Measurements from ENCODE around the gene CDC42EP3. TPM values are rescaled to one million over a fixed set of nuclear protein-coding genes. Genes with fewer than 3 reads are reported as not detected.

Gene CDC42EP3
- total and polyA plus RNA-seq, 2 experiments from 2014 or later, result 19.3 to 33.0 TPM

DNA sequence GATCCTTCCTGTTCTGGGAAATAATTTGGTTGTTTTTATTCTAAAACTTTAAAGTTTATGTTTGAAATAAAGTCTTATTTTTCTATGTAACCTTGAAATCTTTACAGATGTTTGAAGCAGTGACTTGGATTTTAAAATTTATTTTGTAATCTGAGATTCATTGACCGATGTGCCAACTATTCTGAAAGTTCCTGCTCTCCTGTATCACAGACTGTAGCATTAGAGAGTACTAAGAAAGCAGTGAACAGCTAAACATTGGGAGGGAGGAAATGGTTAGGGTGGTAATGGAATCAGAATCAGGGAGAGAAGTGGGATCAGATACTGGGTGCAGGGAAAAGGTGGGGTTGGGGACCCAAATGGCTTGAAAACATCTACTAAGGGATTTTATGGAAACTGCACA lies 69.9 kb downstream of the CDC42EP3 start:
- H3K4me3 ChIP-seq, result no peak overlapping the region
- whole genome bisulfite sequencing (ENCODE audit: low lambda C conversion rate, missing lambda C conversion rate), result 70% methylated on average over 1 of the region's 1 CpG
- H3K27ac ChIP-seq, result no peak overlapping the region
- no peaks in the 10 kb centered on the region for H3K27me3 ChIP-seq
- no peak for DNase-seq (ENCODE audit: low spot score)
- no peaks in the 10 kb centered on the region for H3K36me3 ChIP-seq (replicated peaks; ENCODE audit: insufficient read depth, low read depth)
- no peaks in the 10 kb centered on the region for H3K9me2 ChIP-seq (replicated peaks; ENCODE audit: insufficient read depth)
- H2AFZ ChIP-seq, result no peak overlapping the region
- no peaks in the 10 kb centered on the region for H3K9me3 ChIP-seq (ENCODE audit: low read depth)
- H3K79me2 ChIP-seq, result no peaks in the 10 kb centered on the region
- H4K20me1 ChIP-seq (ENCODE audit: insufficient read depth, poor library complexity, severe bottlenecking), result no peaks in the 10 kb centered on the region
- TF ChIP-seq EZH2phosphoT487 (IDR thresholded peaks at IDR 0.05; ENCODE audit: low read depth, severe bottlenecking, unreplicated experiment), result no peak
- TF ChIP-seq EZH2 (IDR thresholded peaks at IDR 0.05; ENCODE audit: borderline replicate concordance), result no peak
- TF ChIP-seq, protein P1, sequence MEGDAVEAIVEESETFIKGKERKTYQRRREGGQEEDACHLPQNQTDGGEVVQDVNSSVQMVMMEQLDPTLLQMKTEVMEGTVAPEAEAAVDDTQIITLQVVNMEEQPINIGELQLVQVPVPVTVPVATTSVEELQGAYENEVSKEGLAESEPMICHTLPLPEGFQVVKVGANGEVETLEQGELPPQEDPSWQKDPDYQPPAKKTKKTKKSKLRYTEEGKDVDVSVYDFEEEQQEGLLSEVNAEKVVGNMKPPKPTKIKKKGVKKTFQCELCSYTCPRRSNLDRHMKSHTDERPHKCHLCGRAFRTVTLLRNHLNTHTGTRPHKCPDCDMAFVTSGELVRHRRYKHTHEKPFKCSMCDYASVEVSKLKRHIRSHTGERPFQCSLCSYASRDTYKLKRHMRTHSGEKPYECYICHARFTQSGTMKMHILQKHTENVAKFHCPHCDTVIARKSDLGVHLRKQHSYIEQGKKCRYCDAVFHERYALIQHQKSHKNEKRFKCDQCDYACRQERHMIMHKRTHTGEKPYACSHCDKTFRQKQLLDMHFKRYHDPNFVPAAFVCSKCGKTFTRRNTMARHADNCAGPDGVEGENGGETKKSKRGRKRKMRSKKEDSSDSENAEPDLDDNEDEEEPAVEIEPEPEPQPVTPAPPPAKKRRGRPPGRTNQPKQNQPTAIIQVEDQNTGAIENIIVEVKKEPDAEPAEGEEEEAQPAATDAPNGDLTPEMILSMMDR (IDR thresholded peaks at IDR 0.05; ENCODE audit: poor library complexity), result no peak
- H3K4me1 ChIP-seq (ENCODE audit: insufficient read depth), result no peaks in the 10 kb centered on the region
- H3K4me2 ChIP-seq, result no peak overlapping the region

DNA sequence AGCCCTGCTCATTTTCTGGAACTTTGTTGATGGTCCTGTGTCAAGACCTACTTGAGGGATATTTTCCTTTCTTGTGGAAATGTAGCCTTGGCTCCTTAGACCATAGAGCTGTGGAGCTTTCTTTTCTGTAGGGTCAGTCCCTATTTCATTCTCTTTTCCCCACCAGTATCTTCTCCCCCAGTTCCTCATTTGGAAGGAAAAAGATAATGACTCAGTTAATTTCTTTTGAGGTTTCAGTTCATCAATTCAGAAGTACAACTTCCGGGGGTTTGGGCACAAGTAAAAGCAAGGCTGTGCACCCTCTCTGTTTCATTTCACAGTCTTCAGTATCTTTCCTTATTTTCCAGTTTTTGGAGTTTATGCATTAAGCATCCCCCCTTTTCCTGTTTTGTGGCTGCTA lies 70.7 kb downstream of the CDC42EP3 start:
- Histone ChIP-seq H3K4me1 (ENCODE audit: insufficient read depth) (no peaks in the 10 kb centered on the region), H2AFZ (no peak overlapping the region), H3K27me3 (no peaks in the 10 kb centered on the region), H3K9me2 (replicated peaks; ENCODE audit: insufficient read depth) (no peaks in the 10 kb centered on the region), H4K20me1 (ENCODE audit: insufficient read depth, poor library complexity, severe bottlenecking) (no peaks in the 10 kb centered on the region), H3K4me2 (no peak overlapping the region), H3K27ac (no peak overlapping the region), H3K4me3 (no peak overlapping the region), H3K79me2 (no peaks in the 10 kb centered on the region), H3K36me3 (replicated peaks; ENCODE audit: insufficient read depth, low read depth) (no peaks in the 10 kb centered on the region), H3K9me3 (ENCODE audit: low read depth) (no peaks in the 10 kb centered on the region)
- WGBS (ENCODE audit: low lambda C conversion rate, missing lambda C conversion rate), result 95% methylated on average over 1 of the region's 1 CpG
- TF ChIP-seq EZH2phosphoT487 (IDR thresholded peaks at IDR 0.05; ENCODE audit: low read depth, severe bottlenecking, unreplicated experiment) (no peak), EZH2 (IDR thresholded peaks at IDR 0.05; ENCODE audit: borderline replicate concordance) (no peak)
- TF ChIP-seq, protein P1 (IDR thresholded peaks at IDR 0.05; ENCODE audit: poor library complexity), result no peak
- no peak for DNase-seq (ENCODE audit: low spot score)

DNA sequence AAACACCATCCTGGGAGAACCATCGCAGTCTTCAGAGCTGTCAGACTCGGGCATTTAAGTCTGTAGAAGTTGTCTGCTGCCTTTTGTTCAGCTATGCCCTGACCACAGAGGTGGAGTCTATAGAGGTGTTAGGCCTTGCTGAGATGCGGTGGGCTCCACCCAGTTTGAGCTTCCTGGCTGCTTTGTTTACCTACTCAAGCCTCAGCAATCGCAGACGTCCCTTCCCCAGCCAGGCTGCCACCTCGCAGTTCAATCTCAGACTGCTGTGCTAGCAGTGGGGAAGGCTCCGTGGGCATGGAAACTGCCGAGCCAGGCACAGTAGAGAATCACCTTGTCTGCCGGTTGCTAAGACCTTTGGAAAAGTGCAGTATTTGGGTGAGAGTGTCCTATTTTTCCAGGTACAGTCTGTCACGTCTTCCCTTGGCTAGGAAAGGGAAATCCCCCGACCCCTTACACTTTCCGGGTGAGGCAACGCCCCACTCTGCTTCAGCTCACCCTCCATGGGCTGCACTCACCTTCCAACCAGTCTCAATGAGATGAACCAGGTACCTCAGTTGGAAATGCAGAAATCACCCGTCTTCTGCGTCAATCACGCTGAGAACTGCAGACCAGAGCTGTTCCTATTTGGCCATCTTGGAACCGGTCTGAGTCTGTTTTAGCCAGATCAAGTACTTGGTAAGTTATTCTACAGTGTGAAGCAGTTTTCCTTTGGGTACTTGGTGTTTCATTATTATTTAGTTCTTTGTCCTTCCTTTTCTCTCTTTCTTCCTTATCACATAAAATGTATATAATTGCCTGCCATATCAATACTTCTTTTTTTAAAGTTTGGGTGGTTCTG lies 71.5 kb downstream of the CDC42EP3 start:
- Histone ChIP-seq H3K27ac (no peak overlapping the region), H4K20me1 (ENCODE audit: insufficient read depth, poor library complexity, severe bottlenecking) (no peaks in the 10 kb centered on the region), H3K4me2 (no peak overlapping the region), H3K36me3 (replicated peaks; ENCODE audit: insufficient read depth, low read depth) (no peaks in the 10 kb centered on the region), H2AFZ (no peak overlapping the region), H3K9me2 (replicated peaks; ENCODE audit: insufficient read depth) (no peaks in the 10 kb centered on the region), H3K9me3 (ENCODE audit: low read depth) (no peaks in the 10 kb centered on the region), H3K27me3 (no peaks in the 10 kb centered on the region), H3K4me3 (no peak overlapping the region), H3K4me1 (ENCODE audit: insufficient read depth) (no peaks in the 10 kb centered on the region), H3K79me2 (no peaks in the 10 kb centered on the region)
- no peak for DNase-seq (ENCODE audit: low spot score)
- WGBS (ENCODE audit: low lambda C conversion rate, missing lambda C conversion rate), result 87% methylated on average over 17 of the region's 17 CpGs
- TF ChIP-seq, protein P1 (IDR thresholded peaks at IDR 0.05; ENCODE audit: poor library complexity), result no peak
- TF ChIP-seq EZH2 (IDR thresholded peaks at IDR 0.05; ENCODE audit: borderline replicate concordance), result no peak
- TF ChIP-seq EZH2phosphoT487 (IDR thresholded peaks at IDR 0.05; ENCODE audit: low read depth, severe bottlenecking, unreplicated experiment), result no peak

Measured in hepatocyte (in vitro differentiated cells).